ENCODE results near the gene HPGDS.

DNA sequence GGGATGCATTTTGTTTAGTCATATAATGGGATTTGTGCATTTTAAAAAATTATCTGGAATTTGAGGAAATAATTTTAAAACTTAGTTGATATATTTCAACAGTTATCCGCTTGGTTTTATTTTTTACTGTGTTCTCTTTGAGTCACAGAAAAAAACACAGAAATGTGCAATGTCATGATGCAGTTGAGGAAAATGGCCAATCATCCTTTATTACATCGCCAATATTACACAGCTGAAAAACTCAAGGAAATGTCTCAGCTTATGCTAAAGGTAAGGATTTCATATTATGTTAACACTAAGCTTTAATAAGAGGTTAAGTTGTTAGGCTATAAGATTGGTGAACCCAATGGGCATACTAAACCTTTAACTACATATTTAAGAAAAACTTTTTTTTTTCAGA is 63.9 kb downstream of the HPGDS start:
- TF ChIP-seq EP300 (IDR thresholded peaks at IDR 0.05) (no peak), CTCF (IDR thresholded peaks at IDR 0.05) (no peak)
